Measurements from ENCODE around the gene GRAMD1B. TPM values are rescaled to one million over a fixed set of nuclear protein-coding genes. Genes with fewer than 3 reads are reported as not detected.

GRAMD1B gene
- total RNA-seq, 1 experiment from 2014 or later: 1.2 TPM

- no TSS peak for BruUV-seq (replicated peaks)
- Mint-ChIP-seq H3K9me3 (ENCODE audit: unreplicated experiment) (no peaks in the 10 kb centered on the region), H3K4me1 (ENCODE audit: low read depth, unreplicated experiment) (no peaks in the 10 kb centered on the region), H3K27me3 (ENCODE audit: insufficient read depth, unreplicated experiment) (peaks cover 21% of the 10 kb centered on the region), H3K27ac (ENCODE audit: unreplicated experiment) (no peak overlapping the region), H3K4me3 (ENCODE audit: unreplicated experiment) (no peak overlapping the region), H3K36me3 (ENCODE audit: insufficient read depth, unreplicated experiment) (no peaks in the 10 kb centered on the region)
- TF ChIP-seq, protein P1, sequence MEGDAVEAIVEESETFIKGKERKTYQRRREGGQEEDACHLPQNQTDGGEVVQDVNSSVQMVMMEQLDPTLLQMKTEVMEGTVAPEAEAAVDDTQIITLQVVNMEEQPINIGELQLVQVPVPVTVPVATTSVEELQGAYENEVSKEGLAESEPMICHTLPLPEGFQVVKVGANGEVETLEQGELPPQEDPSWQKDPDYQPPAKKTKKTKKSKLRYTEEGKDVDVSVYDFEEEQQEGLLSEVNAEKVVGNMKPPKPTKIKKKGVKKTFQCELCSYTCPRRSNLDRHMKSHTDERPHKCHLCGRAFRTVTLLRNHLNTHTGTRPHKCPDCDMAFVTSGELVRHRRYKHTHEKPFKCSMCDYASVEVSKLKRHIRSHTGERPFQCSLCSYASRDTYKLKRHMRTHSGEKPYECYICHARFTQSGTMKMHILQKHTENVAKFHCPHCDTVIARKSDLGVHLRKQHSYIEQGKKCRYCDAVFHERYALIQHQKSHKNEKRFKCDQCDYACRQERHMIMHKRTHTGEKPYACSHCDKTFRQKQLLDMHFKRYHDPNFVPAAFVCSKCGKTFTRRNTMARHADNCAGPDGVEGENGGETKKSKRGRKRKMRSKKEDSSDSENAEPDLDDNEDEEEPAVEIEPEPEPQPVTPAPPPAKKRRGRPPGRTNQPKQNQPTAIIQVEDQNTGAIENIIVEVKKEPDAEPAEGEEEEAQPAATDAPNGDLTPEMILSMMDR (IDR thresholded peaks at IDR 0.05; ENCODE audit: insufficient read depth in 1 of 2, low read depth in 1 of 2, low read length in 1 of 2, severe bottlenecking in 1 of 2, unreplicated experiment in 1 of 2): no peak
- Histone ChIP-seq H3K4me3 (ENCODE audit: low read depth, low read length) (no peak overlapping the region), H3K36me3 (ENCODE audit: control insufficient read depth, insufficient read depth, low read length) (no peaks in the 10 kb centered on the region), H3K4me1 (no peaks in the 10 kb centered on the region), H3K27me3 (replicated peaks; ENCODE audit: control insufficient read depth, insufficient read depth, low read length) (no peaks in the 10 kb centered on the region), H3K9me3 (no peaks in the 10 kb centered on the region)
- no peak for DNase-seq
- intact Hi-C loops (cut with micrococcal nuclease; ENCODE audit: unreplicated experiment): no loop called here
- ChIA-PET POLR2A (no interaction called here), CTCF (no interaction called here)
Observed at GRCh38 chr11:123622576-123622975, 192.5 kb downstream of the GRAMD1B start.

GRCh38 chr11:123624974-123625373 is 194.9 kb downstream of the GRAMD1B start:
- H3K36me3 ChIP-seq (ENCODE audit: control insufficient read depth, insufficient read depth, low read length): no peaks in the 10 kb centered on the region
- no peaks in the 10 kb centered on the region for H3K36me3 Mint-ChIP-seq (ENCODE audit: insufficient read depth, unreplicated experiment)
- H3K9me3 ChIP-seq: no peaks in the 10 kb centered on the region
- DNase-seq: no peak
- no peaks in the 10 kb centered on the region for H3K4me1 ChIP-seq
- peaks cover 19% of the 10 kb centered on the region for H3K27me3 Mint-ChIP-seq (ENCODE audit: insufficient read depth, unreplicated experiment)
- POLR2A ChIA-PET: no interaction called here
- no peaks in the 10 kb centered on the region for H3K9me3 Mint-ChIP-seq (ENCODE audit: unreplicated experiment)
- CTCF ChIA-PET: no interaction called here
- intact Hi-C loops (cut with micrococcal nuclease; ENCODE audit: unreplicated experiment): no loop called here
- H3K4me3 ChIP-seq (ENCODE audit: low read depth, low read length): no peak overlapping the region
- H3K4me3 Mint-ChIP-seq (ENCODE audit: unreplicated experiment): no peak overlapping the region
- no peaks in the 10 kb centered on the region for H3K4me1 Mint-ChIP-seq (ENCODE audit: low read depth, unreplicated experiment)
- H3K27me3 ChIP-seq (replicated peaks; ENCODE audit: control insufficient read depth, insufficient read depth, low read length): no peaks in the 10 kb centered on the region
- BruUV-seq (replicated peaks): no TSS peak
- TF ChIP-seq, protein P1 (IDR thresholded peaks at IDR 0.05; ENCODE audit: insufficient read depth in 1 of 2, low read depth in 1 of 2, low read length in 1 of 2, severe bottlenecking in 1 of 2, unreplicated experiment in 1 of 2): no peak
- no peak overlapping the region for H3K27ac Mint-ChIP-seq (ENCODE audit: unreplicated experiment)

- Histone ChIP-seq H3K27me3 (replicated peaks; ENCODE audit: control insufficient read depth, insufficient read depth, low read length) (0 out of 2 replicates have a peak, but pooled peaks cover 1% of the 10 kb centered on the region), H3K36me3 (ENCODE audit: control insufficient read depth, insufficient read depth, low read length) (no peaks in the 10 kb centered on the region), H3K4me1 (no peaks in the 10 kb centered on the region), H3K4me3 (ENCODE audit: low read depth, low read length) (no peak overlapping the region), H3K9me3 (no peaks in the 10 kb centered on the region)
- no TSS peak for BruUV-seq (replicated peaks)
- Mint-ChIP-seq H3K4me3 (ENCODE audit: unreplicated experiment) (no peak overlapping the region), H3K9me3 (ENCODE audit: unreplicated experiment) (no peaks in the 10 kb centered on the region), H3K4me1 (ENCODE audit: low read depth, unreplicated experiment) (no peaks in the 10 kb centered on the region), H3K27ac (ENCODE audit: unreplicated experiment) (no peak overlapping the region), H3K36me3 (ENCODE audit: insufficient read depth, unreplicated experiment) (no peaks in the 10 kb centered on the region), H3K27me3 (ENCODE audit: insufficient read depth, unreplicated experiment) (peaks cover 32% of the 10 kb centered on the region)
- DNase-seq: no peak
- TF ChIP-seq, protein P1 (IDR thresholded peaks at IDR 0.05; ENCODE audit: insufficient read depth in 1 of 2, low read depth in 1 of 2, low read length in 1 of 2, severe bottlenecking in 1 of 2, unreplicated experiment in 1 of 2): no peak
- intact Hi-C loops (cut with micrococcal nuclease; ENCODE audit: unreplicated experiment): no loop called here
- ChIA-PET CTCF (interaction anchor here (0.6 to 1.0 kb wide), 4 partner anchors 10 to 148 kb away, joined by 3 to 5 read pairs (median 4); no protein-coding TSS in a partner anchor), POLR2A (no interaction called here)
Observed at GRCh38 chr11:123628936-123629683, 199.0 kb downstream of the GRAMD1B start.

All from Caco-2 (cell line).